Pancreas (tissue), 10 donors: ENCODE measurements around the gene PROC. TPM values are rescaled to one million over a fixed set of nuclear protein-coding genes. Genes with fewer than 3 reads are reported as not detected.
A peak's percentile ranks its signal among the peaks of the same experiment; 100 is the strongest.

Experiments
- ATAC-seq, 4 donors: fragments of 200-7000 bp; cut with Tn5 transposase; one replicate each; pipeline versions ENCODE4 v1.8.0 to v1.9.1; 2020; ENCODE audit warnings: mild to moderate bottlenecking in 4 of 4, moderate library complexity in 4 of 4
- DNase-seq, 6 donors: peaks; one replicate each; pipeline ENCODE4 v3.0.0-alpha.2; 2020
- FAIRE-seq: peaks from 2 replicates; lab custom pipeline; 2012; peaks lifted over from hg19 to GRCh38; lab: Jason Lieb, UNC
- H3K27ac ChIP-seq, 4 donors: fragments of 200-600 bp; sonication (generic); 1 replicate in 3 of 4; 2 replicates in 1 of 4; pipeline versions ENCODE4 v1.5.0 to v1.8.0; 2020
- H3K27me3 ChIP-seq, 4 donors: fragments of 200-600 bp; one replicate each; pipeline ENCODE4 v1.8.0; 2021
- H3K36me3 ChIP-seq, 3 donors: fragments of 200-600 bp; sonication (generic) in 1 of 3; one replicate each; pipeline versions ENCODE4 v1.5.0 to v1.8.0; 2020 to 2021
- H3K4me1 ChIP-seq, 3 donors: fragments of 200-600 bp; one replicate each; pipeline ENCODE4 v1.8.0; 2021
- H3K4me3 ChIP-seq, 4 donors: fragments of 200-600 bp; sonication (generic) in 2 of 4; one replicate each; pipeline versions ENCODE4 v1.5.0 to v1.8.0; 2020 to 2021
- H3K9me3 ChIP-seq, 4 donors: fragments of 200-600 bp; one replicate each; pipeline ENCODE4 v1.8.0; 2021
- WGBS, 2 donors: extraction: QIAGEN DNeasy Blood & Tissue Kit; methylation state at CpG; one replicate each; pipeline ENCODE4 v1.1.7; 2013; 5-methylcytosine and 5-hydroxymethylcytosine counted together
- intact Hi-C, 3 donors: fragments of 100-400 bp; cut with DNase I; formaldehyde crosslinking; loops; one replicate each; pipeline versions ENCODE4 v1.11.1 to v1.14.2; 2022
- polyA plus RNA-seq, 2 donors: library from polyadenylated mRNA; stranded (reverse); fragments of 200-250 nt; gene quantifications; one replicate each; pipeline ENCODE4 v1.2.3, GENCODE V29; 2013
- total RNA-seq, 6 donors: library from RNA; stranded (reverse); fragmentation: NEBNext Ultra II Directional in 4 of 6; extraction: Animal tissue kit (Norgen Biotek cat#: 25700) in 4 of 6; gene quantifications; one replicate each; pipeline versions ENCODE4 v1.2.1 to v1.2.4, GENCODE V29; 2021 to 2023
- TF ChIP-seq, protein P1 (sequence below), 4 donors: fragments of 200-600 bp; sonication (generic) in 3 of 4; IDR thresholded peaks; one replicate each; pipeline versions ENCODE4 v1.5.0 to v1.8.0; 2021; ENCODE audit warnings: antibody characterized with exemption in 4 of 4
- donor health status: healthy with polysubstance abuse.
- donor health status: DM: no; HTN: no; CAD: no; lungs with moderate emphysema.
- donor health status: DM: no; HTN: no; CAD: no.
- donor health status: control.
- donor health status: control.
- donor health status: Bipolar disorder and iron deficiency.
- donor health status: DM: yes; HTN: yes; CAD: no.
- donor health status: DM: no; HTN: no; CAD: no.
- donor health status: DM: no; HTN: no; CAD: no.
- donor health status: DM: yes; HTN: yes; CAD: no.

PROC gene
- total and polyA plus RNA-seq, 8 donors: 0.26 to 3.2 (median 0.86) TPM; not detected in 3

GRCh38 chr2:127413782-127414637, 4.2 kb upstream of the PROC start:
- Histone ChIP-seq H3K4me3 (no peak overlapping the region), H3K4me1 (peaks cover 3 to 21% (median 18%) of the 10 kb centered on the region in 3 donors), H3K27me3 (no peaks in the 10 kb centered on the region), H3K36me3 (no peaks in the 10 kb centered on the region), H3K9me3 (no peaks in the 10 kb centered on the region), H3K27ac (peak overlapping the region in 1 of 4 donors; percentile 15)
- ATAC-seq (peak in 3 of 4 donors; percentile 13 to 31 (median 26)), DNase-seq (no peak), FAIRE-seq (no peak)
- TF ChIP-seq, protein P1, sequence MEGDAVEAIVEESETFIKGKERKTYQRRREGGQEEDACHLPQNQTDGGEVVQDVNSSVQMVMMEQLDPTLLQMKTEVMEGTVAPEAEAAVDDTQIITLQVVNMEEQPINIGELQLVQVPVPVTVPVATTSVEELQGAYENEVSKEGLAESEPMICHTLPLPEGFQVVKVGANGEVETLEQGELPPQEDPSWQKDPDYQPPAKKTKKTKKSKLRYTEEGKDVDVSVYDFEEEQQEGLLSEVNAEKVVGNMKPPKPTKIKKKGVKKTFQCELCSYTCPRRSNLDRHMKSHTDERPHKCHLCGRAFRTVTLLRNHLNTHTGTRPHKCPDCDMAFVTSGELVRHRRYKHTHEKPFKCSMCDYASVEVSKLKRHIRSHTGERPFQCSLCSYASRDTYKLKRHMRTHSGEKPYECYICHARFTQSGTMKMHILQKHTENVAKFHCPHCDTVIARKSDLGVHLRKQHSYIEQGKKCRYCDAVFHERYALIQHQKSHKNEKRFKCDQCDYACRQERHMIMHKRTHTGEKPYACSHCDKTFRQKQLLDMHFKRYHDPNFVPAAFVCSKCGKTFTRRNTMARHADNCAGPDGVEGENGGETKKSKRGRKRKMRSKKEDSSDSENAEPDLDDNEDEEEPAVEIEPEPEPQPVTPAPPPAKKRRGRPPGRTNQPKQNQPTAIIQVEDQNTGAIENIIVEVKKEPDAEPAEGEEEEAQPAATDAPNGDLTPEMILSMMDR (IDR thresholded peaks at IDR 0.05): no peak
- intact Hi-C loops: no loop called here
- WGBS, 2 donors: 82 to 83% methylated on average over 8 of the region's 8 CpGs

GRCh38 chr2:127414638-127415592, 3.3 kb upstream of the PROC start:
- no peak overlapping the region for H3K27ac ChIP-seq
- no peak overlapping the region for H3K4me3 ChIP-seq
- ATAC-seq (no peak), FAIRE-seq (no peak), DNase-seq (no peak)
- H3K36me3 ChIP-seq: no peaks in the 10 kb centered on the region
- no peaks in the 10 kb centered on the region for H3K27me3 ChIP-seq
- intact Hi-C loops: no loop called here
- 83 to 85% methylated on average over 13 of the region's 13 CpGs for WGBS, 2 donors
- TF ChIP-seq, protein P1 (IDR thresholded peaks at IDR 0.05): no peak
- H3K9me3 ChIP-seq: no peaks in the 10 kb centered on the region
- peaks cover 3 to 21% (median 18%) of the 10 kb centered on the region in 3 donors for H3K4me1 ChIP-seq

- Histone ChIP-seq H3K9me3 (no peaks in the 10 kb centered on the region), H3K36me3 (no peaks in the 10 kb centered on the region), H3K27ac (peak overlapping the region in 2 of 4 donors; percentile 25 to 37), H3K4me3 (peak overlapping the region; percentile 18 to 60 (median 37)), H3K4me1 (peaks cover 3 to 21% (median 14%) of the 10 kb centered on the region in 3 donors), H3K27me3 (no peaks in the 10 kb centered on the region)
- ATAC-seq: peak; percentile 93 to 96 (median 96)
- WGBS, 2 donors: 11 to 12% methylated on average over 53 to 55 of the region's 55 CpGs
- intact Hi-C loops: no loop called here
- FAIRE-seq: no peak
- peak; percentile 80 to 95 (median 88) for DNase-seq
- TF ChIP-seq, protein P1 (IDR thresholded peaks at IDR 0.05): peak; percentile 67 to 89 (median 72)
Measured at GRCh38 chr2:127415593-127416505, 2.4 kb upstream of the PROC start.

DNA sequence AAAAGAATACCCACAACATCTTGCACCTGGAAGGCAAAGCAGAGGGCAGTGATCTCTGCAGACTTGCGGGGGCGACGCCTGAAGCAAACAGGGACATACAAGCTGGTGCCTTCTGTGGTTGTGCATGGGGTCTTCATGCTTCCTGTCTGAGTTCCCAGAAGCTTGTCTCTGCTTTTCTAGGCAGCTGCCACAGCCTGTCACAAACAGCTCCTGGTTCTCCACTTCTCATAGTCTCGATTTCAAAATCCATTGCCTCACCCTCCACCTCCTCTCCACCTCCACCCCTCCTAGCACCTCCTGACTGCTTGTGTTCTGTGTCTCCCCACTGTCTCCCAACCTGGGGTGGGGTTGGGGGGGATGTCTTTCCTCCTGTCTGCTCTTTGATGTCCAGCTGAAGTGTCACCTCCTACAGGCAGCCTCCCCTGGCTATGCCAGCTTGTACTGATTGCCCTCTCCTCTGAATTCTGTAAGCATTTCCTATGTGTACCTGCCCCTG, 1.7 kb upstream of the PROC start:
- H3K9me3 ChIP-seq: no peaks in the 10 kb centered on the region
- H3K36me3 ChIP-seq: no peaks in the 10 kb centered on the region
- FAIRE-seq: no peak
- no peak for DNase-seq
- no peaks in the 10 kb centered on the region for H3K27me3 ChIP-seq
- WGBS, 2 donors: 33 to 42% methylated on average over 4 of the region's 4 CpGs
- no peak for ATAC-seq
- peaks cover 3 to 15% (median 10%) of the 10 kb centered on the region in 3 donors for H3K4me1 ChIP-seq
- peak overlapping the region; percentile 18 to 60 (median 37) for H3K4me3 ChIP-seq
- TF ChIP-seq, protein P1 (IDR thresholded peaks at IDR 0.05): no peak
- H3K27ac ChIP-seq: no peak overlapping the region
- intact Hi-C loops: no loop called here
